NCI-H1436 (cell line): Measurements from ENCODE around the gene OR12D1.
"Not testable (repeated sequence)": the region's sequence is repeated elsewhere in the genome, so short reads cannot be mapped to it uniquely, and the experiment has no call there.

ENCODE experiments used
- DNase-seq: peaks from one replicate; lab custom pipeline; 2025; lab: John Stamatoyannopoulos, UW

Gene OR12D1

DNA sequence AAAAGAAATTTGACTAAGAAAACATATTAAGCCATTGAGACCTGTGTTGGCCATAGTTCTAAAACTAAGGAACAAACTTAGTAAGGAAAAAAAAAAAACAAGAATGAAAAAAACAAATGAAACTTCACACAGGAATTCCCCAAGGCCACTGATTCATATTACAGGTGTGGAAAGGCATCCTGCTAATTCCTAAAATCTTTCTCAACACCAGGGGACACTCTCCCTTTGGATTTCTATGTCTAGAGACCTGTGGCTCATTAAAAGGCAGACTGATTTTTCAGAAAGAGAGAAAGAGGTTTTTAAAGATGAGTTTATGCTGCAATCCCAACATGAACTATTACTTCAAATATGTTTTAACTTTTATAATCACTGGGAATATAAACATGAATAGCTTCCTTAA is at the start of gene OR12D1:
OR12D1 (plus strand) TSS at position 341 of the 400 bp plus-strand sequence.
- DNase-seq, result no peak

DNA sequence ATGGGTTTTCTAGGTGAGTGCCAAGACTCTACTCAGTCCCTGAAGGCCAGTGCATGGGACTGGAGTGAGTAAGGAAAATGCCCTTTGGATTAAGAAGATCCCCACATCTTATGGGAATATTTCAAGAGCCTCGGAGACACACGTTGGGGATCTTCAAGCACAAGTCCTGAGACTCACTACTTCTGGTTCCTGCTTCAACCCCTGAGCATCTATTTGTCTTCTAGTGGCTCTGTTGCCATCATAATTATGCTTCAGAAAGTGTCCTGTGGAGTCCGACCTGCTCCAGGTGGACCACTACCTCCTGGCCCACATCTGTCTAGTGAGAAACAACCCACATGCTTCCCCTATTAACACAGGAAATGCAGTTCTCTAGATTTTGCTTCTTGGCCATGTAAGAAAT is 46.0 kb upstream of the OR12D1 start, which contains the start of gene OR5V1:
OR5V1 (minus strand) TSS at position 101 of the 400 bp plus-strand sequence. CDS start 12,670 bp downstream, outside the sequence.
- DNase-seq, result no peak

DNA sequence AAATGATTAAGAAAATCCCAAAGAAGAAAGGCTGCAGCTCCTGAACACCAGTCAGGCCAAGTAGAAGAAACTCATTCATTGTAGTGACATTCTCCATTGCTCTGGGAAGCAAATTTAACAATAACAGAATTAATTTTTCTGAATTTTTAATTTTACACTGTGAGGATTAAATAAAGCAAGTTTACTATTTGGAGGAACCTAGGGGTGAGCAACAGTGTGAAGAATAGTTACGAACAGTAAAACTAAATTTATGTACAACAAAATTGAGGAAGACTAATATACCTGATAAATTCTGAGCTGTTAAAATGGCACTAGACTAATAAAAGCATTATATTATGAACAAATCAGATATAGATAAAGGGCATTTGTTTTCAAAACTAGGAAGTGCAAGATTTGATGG is 39.5 kb upstream of the OR12D1 start, which contains the start of gene OR12D3:
OR12D3 (minus strand) TSS at position 101 of the 400 bp plus-strand sequence; CDS start at position 97, 4 bp downstream.
- no peak for DNase-seq

DNA sequence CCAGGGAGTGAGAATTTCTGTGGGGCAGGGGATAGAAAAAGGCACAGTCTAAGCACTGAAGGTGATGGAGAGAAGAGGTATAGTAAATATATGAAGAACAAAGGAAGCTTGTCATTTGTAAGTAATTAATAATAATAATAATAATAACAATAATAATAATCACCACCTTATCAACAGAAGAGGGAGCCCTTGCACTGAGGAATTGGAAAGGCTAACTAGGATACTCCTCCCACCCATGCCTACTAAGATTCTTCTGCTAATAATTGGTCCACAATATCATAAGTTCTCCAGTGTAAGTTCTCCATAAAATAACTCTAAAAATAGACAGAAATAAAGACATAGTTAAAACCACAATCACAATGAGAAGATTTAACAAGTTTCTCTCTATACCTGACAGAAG is 38.7 kb upstream of the OR12D1 start:
- no peak for DNase-seq

DNA sequence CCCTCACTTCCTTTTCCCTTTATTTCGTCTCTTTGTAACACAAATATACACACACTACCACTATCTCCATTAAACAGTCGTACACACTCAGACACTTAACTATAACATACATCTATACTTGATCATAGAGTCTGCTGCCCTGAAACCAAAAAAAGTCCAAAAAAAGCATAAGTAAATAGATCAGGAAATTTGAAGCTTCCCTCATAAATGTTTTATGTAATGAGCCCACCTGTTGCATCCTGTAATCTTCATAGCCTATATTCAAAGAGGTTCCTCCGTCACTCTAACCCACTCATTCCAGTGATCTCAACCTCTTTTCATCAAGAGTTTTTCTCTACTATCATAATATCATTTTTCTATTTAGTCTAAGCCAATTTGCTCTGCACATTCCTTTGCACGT is 26.2 kb upstream of the OR12D1 start:
- DNase-seq, result no peak

DNA sequence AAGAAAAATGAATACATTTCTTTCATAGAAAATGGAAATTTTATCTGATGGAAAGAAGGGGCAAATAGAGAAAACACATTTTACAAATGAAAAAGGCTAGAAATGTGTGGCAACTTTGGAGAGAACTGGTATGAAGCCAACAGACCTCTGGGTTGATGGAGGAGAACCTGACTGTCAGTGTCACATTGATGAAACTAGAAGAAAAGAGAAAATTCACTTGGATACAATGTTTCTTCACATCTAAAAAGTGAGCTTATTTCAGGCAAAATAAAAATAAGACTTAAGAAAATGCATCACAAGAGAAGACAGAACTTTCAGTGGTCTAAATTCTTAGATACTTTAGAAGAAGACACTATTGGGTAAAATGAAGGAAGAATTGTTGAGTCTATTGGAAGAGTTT is 19.4 kb upstream of the OR12D1 start, which contains the start of gene OR12D2:
OR12D2 (plus strand) TSS at position 301 of the 400 bp plus-strand sequence. CDS start 1,069 bp downstream, outside the sequence.
- no peak for DNase-seq

DNA sequence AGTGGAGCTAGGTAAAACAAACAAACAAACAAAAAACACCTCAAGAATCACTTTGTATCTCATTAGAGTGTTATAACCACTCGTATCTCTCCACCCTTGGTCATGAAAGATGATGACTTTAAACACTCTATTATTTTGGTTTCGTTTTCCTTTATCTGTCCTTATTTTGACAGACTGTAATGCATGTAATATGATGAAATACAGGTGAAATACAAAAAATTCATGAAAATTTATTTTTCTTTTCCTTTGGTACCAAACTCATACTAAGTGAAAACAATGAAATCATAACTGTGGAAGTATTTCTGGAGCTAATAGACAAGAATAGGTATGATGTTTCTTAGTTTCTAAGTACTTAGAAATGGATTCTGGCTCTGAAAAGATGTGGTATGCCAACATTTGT is 15.2 kb upstream of the OR12D1 start:
- no peak for DNase-seq

DNA sequence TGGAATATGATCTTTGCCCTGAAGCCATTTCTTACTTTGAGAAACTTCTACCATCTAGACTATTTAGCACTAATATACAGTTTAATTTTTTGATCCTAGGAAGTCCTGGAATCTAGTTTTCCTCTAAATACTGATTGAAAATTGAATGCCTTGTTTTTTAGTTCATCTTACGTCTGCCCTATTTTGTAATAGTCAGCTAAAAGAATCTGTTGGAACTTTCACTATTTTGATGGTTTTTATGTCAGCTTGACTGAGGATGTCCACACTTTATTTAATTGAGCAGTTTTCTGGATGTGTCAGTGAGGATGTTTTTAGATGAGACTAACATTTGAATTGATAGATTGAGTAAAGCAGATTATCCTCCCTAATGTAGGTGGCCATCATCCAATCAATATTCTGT is 10.9 kb upstream of the OR12D1 start:
- no peak for DNase-seq

DNA sequence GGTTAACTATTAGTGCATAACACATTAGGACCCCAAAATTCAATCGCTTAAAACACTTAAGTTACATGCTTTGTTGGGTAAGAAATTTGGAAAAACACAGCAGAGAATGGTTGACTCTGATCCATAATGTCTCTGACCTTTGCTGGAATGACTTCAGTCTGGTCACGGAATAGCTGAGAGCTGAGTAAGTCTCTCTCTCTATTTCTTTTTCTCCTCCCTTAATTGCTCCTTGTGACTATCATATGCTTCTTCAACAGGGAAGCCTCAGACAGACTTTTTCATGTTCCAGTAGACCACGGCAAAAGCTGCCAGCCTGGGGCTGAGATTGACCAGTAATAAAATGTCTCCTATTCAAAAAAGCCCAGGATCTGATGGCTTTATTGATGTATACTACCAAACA is 4.8 kb downstream of the OR12D1 start:
- no peak for DNase-seq

DNA sequence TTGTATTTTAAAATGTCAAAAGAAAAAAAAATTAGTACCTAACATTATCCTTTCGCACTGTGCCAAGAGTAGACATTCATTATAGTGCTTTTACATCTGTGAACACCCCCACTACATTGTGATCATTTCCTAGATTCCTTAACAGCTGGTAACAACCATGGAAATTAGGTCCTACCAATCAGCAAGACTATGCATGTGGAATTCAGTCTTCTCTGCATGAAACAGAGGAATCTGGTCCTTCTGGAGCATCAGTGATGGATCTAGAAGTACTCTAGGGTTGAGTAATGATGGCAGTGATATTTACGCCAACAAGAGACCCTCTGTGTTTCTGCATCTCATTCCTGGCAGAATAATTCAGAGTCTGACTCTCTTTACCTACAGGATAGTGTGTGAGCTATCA is 9.4 kb downstream of the OR12D1 start:
- DNase-seq, result no peak

DNA sequence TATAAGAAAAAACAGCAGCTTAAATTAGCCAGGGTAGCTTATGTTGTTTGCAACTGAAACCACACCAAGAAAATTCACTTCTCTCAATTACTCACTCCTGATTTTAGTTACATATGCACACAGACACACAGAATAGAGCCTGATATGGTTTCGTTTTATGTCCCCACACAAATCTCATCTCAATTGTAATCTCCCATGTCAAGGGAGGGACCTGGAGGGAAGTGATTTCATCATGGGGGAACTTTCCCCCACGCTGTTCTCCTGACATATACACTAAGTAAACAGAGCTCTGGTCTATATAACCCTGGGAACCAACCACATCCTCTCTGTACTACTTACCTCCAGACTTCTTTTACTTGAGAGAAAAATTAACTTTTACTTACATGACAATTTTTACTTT is 9.8 kb downstream of the OR12D1 start:
- DNase-seq, result no peak

DNA sequence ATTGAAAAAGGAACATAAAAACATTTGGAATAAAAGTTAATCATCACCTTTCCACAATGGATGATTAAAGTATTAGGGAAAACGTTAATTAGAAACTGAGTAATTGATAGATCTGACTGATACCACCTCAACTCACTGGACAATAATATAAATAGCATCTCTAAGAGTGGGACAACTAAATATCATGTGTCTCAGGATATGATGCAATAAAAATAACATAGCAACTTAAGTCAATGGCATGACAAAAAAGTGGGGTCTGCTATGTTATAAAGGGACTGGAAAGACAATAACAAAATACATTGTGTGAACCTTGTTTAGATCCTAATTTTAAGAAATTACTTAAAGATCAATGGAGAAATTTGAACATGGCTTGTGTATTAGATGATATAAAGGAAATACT is 10.3 kb downstream of the OR12D1 start:
- no peak for DNase-seq

DNA sequence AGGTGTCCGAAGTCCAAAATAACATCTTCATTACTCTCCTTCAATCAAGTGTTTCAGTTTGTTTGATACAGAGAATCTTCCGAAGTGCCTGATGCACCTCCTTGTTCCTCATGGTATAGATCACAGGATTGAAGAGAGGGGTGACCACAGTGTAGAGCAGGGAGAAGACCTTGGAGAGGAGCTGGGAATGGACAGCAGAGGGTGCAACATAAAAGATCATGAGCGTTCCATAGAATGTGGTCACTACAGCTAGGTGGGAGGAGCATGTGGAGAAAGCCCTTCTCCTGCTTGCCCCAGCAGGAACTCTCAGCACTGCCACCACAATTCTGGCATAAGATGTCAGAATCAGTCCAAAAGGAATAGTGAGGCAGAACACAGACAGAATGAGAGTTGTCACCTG is 11.9 kb downstream of the OR12D1 start:
- no peak for DNase-seq

DNA sequence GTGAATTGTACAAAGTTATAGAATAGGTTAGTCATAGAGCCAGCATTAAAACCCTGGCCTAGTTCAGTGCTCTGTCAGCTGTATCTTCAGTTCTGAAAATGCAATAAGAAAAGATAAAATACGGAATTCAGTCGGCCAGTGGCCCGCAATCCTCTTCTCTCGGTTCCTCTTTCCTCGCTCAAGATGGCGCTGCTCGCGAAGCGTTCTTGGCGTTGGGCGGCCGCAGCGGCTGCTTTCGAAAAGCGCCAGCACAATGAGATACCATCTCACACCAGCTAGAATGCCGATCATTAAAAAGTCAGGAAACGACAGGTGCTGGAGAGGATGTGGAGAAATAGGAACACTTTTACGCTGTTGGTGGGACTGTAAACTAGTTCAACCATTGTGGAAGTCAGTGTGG is 22.0 kb downstream of the OR12D1 start:
- DNase-seq, result not testable (repeated sequence)

DNA sequence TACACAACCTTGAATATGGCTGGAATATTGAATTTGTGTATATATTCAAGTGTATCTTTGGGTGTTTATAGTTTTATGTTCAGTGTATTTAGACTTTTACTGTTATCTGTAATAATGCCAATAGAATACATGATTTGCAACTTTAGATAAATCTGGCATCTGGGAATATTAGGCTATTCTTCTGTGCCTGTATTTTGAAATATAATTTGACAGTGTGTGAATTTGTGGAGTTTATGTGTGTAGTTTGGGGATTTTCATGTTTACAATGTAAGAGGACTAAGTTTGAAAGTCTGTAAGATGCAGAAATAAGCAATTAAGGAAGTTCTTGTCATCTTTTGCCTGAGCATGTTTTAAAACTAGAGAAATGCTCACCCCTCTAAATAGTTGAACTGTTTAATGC is 24.3 kb downstream of the OR12D1 start, which contains the start of gene OR10C1:
OR10C1 (plus strand) TSS at position 301 of the 400 bp plus-strand sequence. CDS start 710 bp downstream, outside the sequence.
- DNase-seq, result no peak

DNA sequence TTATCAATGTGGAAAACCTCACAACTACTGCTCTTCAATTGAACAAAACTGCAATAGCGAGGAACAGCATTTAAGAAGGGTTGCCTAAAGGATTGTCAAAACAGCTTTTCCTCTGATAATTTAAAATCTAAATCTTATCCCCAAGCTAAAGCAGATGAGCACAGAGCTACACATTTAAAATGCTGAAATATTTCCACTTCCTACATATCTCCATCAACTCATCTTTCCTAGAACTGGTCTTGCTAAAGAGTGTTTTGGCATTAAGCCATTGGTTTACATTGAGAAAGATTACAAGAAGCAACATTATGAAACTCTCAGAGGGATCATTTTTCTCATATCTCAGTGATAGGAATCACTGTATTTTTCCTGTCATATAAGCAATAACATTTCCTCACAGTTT is 28.0 kb downstream of the OR12D1 start:
- DNase-seq, result no peak

DNA sequence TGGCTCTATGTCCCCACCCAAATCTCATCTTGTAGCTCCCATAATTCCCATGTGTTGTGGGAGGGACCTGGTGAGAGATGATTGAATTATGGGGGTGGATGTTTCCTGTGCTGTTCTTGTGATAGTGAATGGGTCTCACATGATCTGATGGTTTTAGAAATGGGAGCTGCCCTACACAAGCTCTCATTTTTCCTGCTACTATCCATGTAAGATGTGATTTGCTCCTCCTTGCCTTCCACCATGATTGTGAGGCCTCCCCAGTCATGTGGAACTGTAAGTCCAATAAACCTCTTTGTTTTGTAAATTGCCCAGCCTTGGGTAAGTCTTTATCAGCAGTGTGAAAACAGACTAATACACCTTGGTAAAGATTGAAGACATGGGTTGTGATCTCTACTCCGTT is 29.3 kb downstream of the OR12D1 start:
- not testable (repeated sequence) for DNase-seq

DNA sequence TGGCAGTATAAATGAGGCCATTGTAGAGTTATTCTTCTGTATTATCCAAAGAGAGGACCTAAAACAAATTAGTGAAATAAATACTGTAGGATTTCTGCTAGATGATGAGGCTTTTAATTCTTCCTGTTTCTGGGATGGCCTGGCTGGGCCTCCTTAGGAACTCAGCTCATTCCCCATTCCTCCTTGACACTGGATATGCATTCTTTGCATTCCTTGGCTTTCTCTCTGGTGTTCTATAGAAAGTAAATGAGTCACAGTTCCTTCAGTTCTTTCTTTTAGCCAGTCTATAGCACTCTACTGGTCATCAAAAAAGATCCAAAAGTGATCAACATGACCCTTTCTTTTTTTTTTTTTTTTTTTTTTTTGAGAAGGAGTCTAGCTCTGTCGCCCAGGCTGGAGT is 32.9 kb downstream of the OR12D1 start:
- DNase-seq, result no peak

DNA sequence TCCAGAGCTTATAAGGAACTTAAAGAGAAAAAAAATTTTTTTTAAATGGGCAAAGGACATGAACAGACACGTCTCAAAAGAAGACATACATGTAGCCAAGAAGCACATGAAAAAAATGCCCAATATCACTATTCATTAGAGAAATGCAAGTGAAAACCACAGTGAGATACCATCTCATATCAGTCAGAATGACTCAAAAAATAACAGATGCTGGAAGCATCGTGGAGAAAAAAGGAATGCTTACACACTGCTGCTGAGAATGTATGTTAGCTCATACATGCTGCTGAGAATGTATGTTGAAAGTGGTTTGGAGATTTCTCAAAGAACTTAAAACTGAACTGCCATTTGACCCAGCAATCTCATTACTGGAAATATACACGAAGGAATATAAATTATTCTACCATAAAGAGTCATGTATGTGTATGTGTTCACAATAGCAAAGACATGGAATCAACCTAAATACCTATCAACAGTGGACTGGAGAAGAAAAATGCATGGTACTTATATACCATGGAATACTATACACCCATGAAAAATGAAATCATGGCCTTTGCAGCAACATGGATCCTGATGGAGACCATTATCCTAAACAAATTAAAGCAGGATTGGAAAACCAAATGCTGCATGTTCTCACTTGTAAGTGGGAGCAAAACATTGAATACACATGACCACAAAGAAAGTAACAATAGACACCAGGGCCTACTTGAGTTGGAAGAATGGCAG is 36.9 kb downstream of the OR12D1 start:
- no peak for DNase-seq

DNA sequence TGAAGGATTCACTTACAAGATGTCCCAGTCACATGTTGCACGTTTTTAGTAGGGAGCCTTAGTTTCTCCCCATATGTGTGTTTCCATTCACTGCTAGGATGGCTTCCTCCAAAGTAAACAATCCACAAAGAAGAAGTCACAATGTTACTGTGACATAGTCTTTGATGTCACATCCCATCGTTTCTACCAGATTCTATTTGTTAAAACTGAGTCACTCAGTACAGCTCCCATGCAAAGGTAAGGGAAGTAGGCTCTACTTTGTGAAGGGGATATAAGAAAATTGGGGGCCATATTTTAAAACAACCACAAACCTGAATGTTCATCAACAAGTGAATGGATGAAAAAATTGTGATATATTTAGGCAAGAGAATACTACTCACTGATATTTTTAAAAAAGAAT is 42.2 kb downstream of the OR12D1 start, which contains the start of the genes OR11A1 and OR2H1:
OR11A1 (minus strand) TSS at position 101 of the 400 bp plus-strand sequence. CDS start 29,430 bp downstream, outside the sequence.
OR2H1 (plus strand) TSS at position 185 of the 400 bp plus-strand sequence. CDS start 4,615 bp downstream, outside the sequence.
- no peak for DNase-seq

DNA sequence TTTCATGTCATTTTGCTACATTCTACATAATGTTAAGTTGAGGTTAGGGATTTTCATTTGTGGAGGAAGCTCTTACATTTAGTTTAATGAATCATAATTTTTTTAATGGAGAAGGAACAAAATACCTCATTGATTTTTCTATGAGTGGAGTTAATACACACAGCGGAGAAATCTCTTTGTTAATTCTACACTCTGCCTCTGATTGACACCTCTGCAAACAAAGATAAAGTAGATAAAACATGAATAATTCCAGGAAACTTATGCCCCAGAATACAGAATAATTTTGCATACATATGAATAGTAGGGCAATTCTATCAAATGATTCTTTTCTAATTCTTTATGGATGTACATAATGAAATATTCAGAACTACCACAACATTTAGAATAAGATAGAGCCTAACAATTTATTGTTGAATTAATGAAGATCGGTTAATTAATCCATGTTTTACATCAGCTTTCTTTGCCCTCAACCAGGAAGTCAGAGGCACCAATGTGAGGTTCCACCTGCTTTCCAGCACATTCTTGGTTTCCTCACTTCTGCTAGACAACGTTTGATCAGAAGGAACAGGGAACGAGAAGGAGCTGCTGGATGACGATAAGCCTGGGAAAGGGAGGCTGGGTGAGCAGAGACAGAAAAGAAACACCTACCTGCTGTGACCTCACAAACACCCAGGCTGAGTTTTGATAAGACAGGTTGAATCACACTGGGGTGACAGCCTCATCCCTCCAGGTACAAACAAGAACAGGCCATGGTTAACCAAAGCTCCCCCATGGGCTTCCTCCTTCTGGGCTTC is 46.5 kb downstream of the OR12D1 start:
- DNase-seq, result no peak

DNA sequence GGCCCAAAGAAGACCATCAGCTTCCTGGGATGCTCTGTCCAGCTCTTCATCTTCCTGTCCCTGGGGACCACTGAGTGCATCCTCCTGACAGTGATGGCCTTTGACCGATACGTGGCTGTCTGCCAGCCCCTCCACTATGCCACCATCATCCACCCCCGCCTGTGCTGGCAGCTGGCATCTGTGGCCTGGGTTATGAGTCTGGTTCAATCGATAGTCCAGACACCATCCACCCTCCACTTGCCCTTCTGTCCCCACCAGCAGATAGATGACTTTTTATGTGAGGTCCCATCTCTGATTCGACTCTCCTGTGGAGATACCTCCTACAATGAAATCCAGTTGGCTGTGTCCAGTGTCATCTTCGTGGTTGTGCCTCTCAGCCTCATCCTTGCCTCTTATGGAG is 47.3 kb downstream of the OR12D1 start:
- DNase-seq, result no peak

DNA sequence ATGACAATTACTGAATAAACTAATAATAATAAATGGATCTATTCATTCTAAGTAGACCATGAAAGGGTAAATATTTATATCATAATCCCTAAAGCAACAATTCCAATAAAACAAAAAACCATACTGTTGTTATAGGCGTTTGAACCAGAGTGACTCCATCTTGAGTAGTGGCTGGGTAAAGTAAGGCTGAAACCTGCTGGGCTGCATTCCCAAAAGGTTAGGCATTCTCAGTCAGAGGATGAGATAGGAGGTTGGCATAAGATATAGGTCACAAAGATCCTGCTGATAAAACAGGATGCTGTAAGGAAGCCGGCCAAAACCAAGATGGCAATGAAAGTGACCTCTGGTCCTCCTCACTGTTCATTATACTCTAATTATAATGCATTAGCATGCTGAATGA is 50.6 kb downstream of the OR12D1 start:
- DNase-seq, result no peak
